Neural progenitor cell (in vitro differentiated cells): ENCODE results near the gene DUSP12. TPM values are rescaled to one million over a fixed set of nuclear protein-coding genes. Genes with fewer than 3 reads are reported as not detected.
"Not testable (repeated sequence)": the region's sequence is repeated elsewhere in the genome, so short reads cannot be mapped to it uniquely, and the experiment has no call there.

Source experiments
- DNase-seq: peaks from one replicate; pipeline ENCODE4 v3.0.0-alpha.2; 2016; ENCODE audit warnings: low spot score
- H2AFZ ChIP-seq: fragments of 200-600 bp; sonication (generic); replicated peaks from 2 replicates; pipeline ENCODE4 v1.6.1; 2016; ENCODE audit warnings: antibody characterized with exemption
- H3F3A ChIP-seq: fragments of 200-600 bp; sonication (generic); 2 replicates; pipeline ENCODE4 v1.6.1; 2016; ENCODE audit warnings: antibody characterized with exemption, low read depth
- H3K27ac ChIP-seq: fragments of 200-600 bp; sonication (generic); 2 replicates; pipeline ENCODE4 v1.5.1; 2016; ENCODE audit warnings: mild to moderate bottlenecking
- H3K27me3 ChIP-seq: fragments of 200-600 bp; sonication (generic); 2 replicates; pipeline ENCODE4 v1.6.1; 2016; ENCODE audit warnings: mild to moderate bottlenecking, moderate library complexity
- H3K36me3 ChIP-seq: fragments of 200-600 bp; sonication (generic); 2 replicates; pipeline ENCODE4 v1.5.1; 2016
- H3K4me1 ChIP-seq: fragments of 200-600 bp; sonication (generic); 2 replicates; pipeline ENCODE4 v1.6.1; 2016; ENCODE audit warnings: mixed run types
- H3K4me2 ChIP-seq: fragments of 200-600 bp; sonication (generic); 2 replicates; pipeline ENCODE4 v1.6.1; 2016
- H3K4me3 ChIP-seq: fragments of 200-600 bp; sonication (generic); 2 replicates; pipeline ENCODE4 v1.5.1; 2016
- H3K79me2 ChIP-seq: fragments of 200-600 bp; sonication (generic); 2 replicates; pipeline ENCODE4 v1.6.1; 2016; ENCODE audit warnings: low read depth
- H3K9ac ChIP-seq: fragments of 200-600 bp; sonication (generic); 2 replicates; pipeline ENCODE4 v1.6.1; 2016
- H3K9me3 ChIP-seq: fragments of 200-600 bp; sonication (generic); 2 replicates; pipeline ENCODE4 v1.5.1; 2016; ENCODE audit warnings: low read depth
- H4K20me1 ChIP-seq: fragments of 200-600 bp; sonication (generic); 2 replicates; pipeline ENCODE4 v1.6.1; 2016; ENCODE audit warnings: low read depth
- H3K27ac Mint-ChIP-seq: 3 replicates; pipeline ENCODE4 v1.8.0; 2021; ENCODE audit warnings: mixed read lengths
- H3K27me3 Mint-ChIP-seq: 2 replicates; pipeline ENCODE4 v1.8.0; 2022; ENCODE audit warnings: low read depth, mild to moderate bottlenecking, inconsistent platforms, moderate library complexity, mixed read lengths; ENCODE audit not compliant: insufficient read depth
- H3K36me3 Mint-ChIP-seq: 3 replicates; pipeline ENCODE4 v1.8.0; 2021; ENCODE audit warnings: mixed read lengths
- H3K4me1 Mint-ChIP-seq: 3 replicates; pipeline ENCODE4 v1.8.0; 2021; ENCODE audit warnings: mixed read lengths
- H3K4me3 Mint-ChIP-seq: 3 replicates; pipeline ENCODE4 v1.8.0; 2021; ENCODE audit warnings: mild to moderate bottlenecking, moderate library complexity, mixed read lengths
- H3K9me3 Mint-ChIP-seq: 3 replicates; pipeline ENCODE4 v1.8.0; 2020; ENCODE audit warnings: mixed read lengths
- CTCF ChIP-seq: fragments of 200-600 bp; sonication (generic); IDR thresholded peaks from 2 replicates; pipeline ENCODE4 v1.5.1; 2017; ENCODE audit warnings: antibody characterized with exemption, mild to moderate bottlenecking
- EZH2 ChIP-seq: fragments of 200-600 bp; sonication (generic); IDR thresholded peaks from 2 replicates; pipeline ENCODE4 v1.6.1; 2017; ENCODE audit warnings: antibody characterized with exemption, mild to moderate bottlenecking, moderate library complexity
- EZH2phosphoT487 ChIP-seq: fragments of 200-600 bp; sonication (generic); IDR thresholded peaks from 2 replicates; pipeline ENCODE4 v1.6.1; 2017; ENCODE audit warnings: antibody characterized with exemption
- total RNA-seq: library from RNA; depleted of rRNA; stranded (reverse); fragments of >200 nt; gene quantifications from 2 replicates; pipeline ENCODE4 v1.2.3, GENCODE V29; 2015; ENCODE audit warnings: low replicate concordance

Gene DUSP12
- total RNA-seq, 1 donor from 2014 or later = 81.1 TPM

- peaks cover 4% of the 10 kb centered on the region for H3K4me1 Mint-ChIP-seq
- H3K27ac Mint-ChIP-seq = no peak overlapping the region
- H3K36me3 Mint-ChIP-seq = no peaks in the 10 kb centered on the region
- H3K4me3 Mint-ChIP-seq = no peak overlapping the region
- no peaks in the 10 kb centered on the region for H3K79me2 ChIP-seq
- DNase-seq = no peak
- no peak overlapping the region for H2AFZ ChIP-seq
- H3K4me3 ChIP-seq = no peak overlapping the region
- H3K27me3 ChIP-seq = peaks cover 65% of the 10 kb centered on the region
- H3K4me1 ChIP-seq = peaks cover 5% of the 10 kb centered on the region
- H3K27me3 Mint-ChIP-seq = peaks cover 26% of the 10 kb centered on the region
- no peaks in the 10 kb centered on the region for H3K9me3 ChIP-seq
- no peaks in the 10 kb centered on the region for H4K20me1 ChIP-seq
- H3F3A ChIP-seq = peaks cover 6% of the 10 kb centered on the region
- TF ChIP-seq EZH2phosphoT487 = no peak
- TF ChIP-seq EZH2 = no peak
- no peak for TF ChIP-seq CTCF
- H3K4me2 ChIP-seq = no peak overlapping the region
- no peak overlapping the region for H3K27ac ChIP-seq
- no peaks in the 10 kb centered on the region for H3K36me3 ChIP-seq
- H3K9me3 Mint-ChIP-seq = no peaks in the 10 kb centered on the region
- no peak overlapping the region for H3K9ac ChIP-seq
Observed at GRCh38 chr1:161722406-161722805, 27.2 kb upstream of the DUSP12 start.

GRCh38 chr1:161723459-161724141 is 26.0 kb upstream of the DUSP12 start:
- no peak for DNase-seq
- no peak overlapping the region for H3K4me3 Mint-ChIP-seq
- Histone ChIP-seq H3K9ac (no peak overlapping the region), H3K79me2 (no peaks in the 10 kb centered on the region), H3K27ac (no peak overlapping the region), H3F3A (peaks cover 6% of the 10 kb centered on the region), H3K4me3 (no peak overlapping the region), H3K36me3 (no peaks in the 10 kb centered on the region), H4K20me1 (no peaks in the 10 kb centered on the region), H3K4me1 (peaks cover 5% of the 10 kb centered on the region), H3K9me3 (no peaks in the 10 kb centered on the region), H3K4me2 (no peak overlapping the region), H2AFZ (no peak overlapping the region), H3K27me3 (peaks cover 75% of the 10 kb centered on the region)
- H3K27me3 Mint-ChIP-seq = peaks cover 26% of the 10 kb centered on the region
- no peak for TF ChIP-seq EZH2phosphoT487
- TF ChIP-seq CTCF = no peak
- no peak for TF ChIP-seq EZH2
- H3K9me3 Mint-ChIP-seq = no peaks in the 10 kb centered on the region
- peaks cover 6% of the 10 kb centered on the region for H3K4me1 Mint-ChIP-seq
- no peak overlapping the region for H3K27ac Mint-ChIP-seq
- no peaks in the 10 kb centered on the region for H3K36me3 Mint-ChIP-seq

- H2AFZ ChIP-seq = peak overlapping the region; percentile 97
- H3K27me3 ChIP-seq = peaks cover 93% of the 10 kb centered on the region
- H3K4me2 ChIP-seq = peak overlapping the region; percentile 90
- not testable (repeated sequence) for H3K9me3 Mint-ChIP-seq, H3K36me3 ChIP-seq, H3F3A ChIP-seq, H3K79me2 ChIP-seq, H3K9ac ChIP-seq, DNase-seq, H3K27ac Mint-ChIP-seq, H3K4me1 Mint-ChIP-seq, H3K36me3 Mint-ChIP-seq, H4K20me1 ChIP-seq, H3K4me1 ChIP-seq, H3K9me3 ChIP-seq, H3K27ac ChIP-seq
- peak overlapping the region; percentile 54 for H3K4me3 ChIP-seq
- peaks cover 26% of the 10 kb centered on the region for H3K27me3 Mint-ChIP-seq
- H3K4me3 Mint-ChIP-seq = peak overlapping the region; percentile 93
Observed at GRCh38 chr1:161725258-161725907, 24.2 kb upstream of the DUSP12 start.

GRCh38 chr1:161725908-161726472 is 23.6 kb upstream of the DUSP12 start:
- no peak overlapping the region for H3K9ac ChIP-seq
- no peaks in the 10 kb centered on the region for H3K36me3 ChIP-seq
- H3K4me1 ChIP-seq = peaks cover 5% of the 10 kb centered on the region
- Mint-ChIP-seq H3K27me3 (peaks cover 23% of the 10 kb centered on the region), H3K4me1 (peaks cover 6% of the 10 kb centered on the region), H3K27ac (peak overlapping the region; percentile 78), H3K4me3 (peak overlapping the region; percentile 93), H3K9me3 (no peaks in the 10 kb centered on the region), H3K36me3 (no peaks in the 10 kb centered on the region)
- H3K27me3 ChIP-seq = peaks cover 94% of the 10 kb centered on the region
- H3K4me2 ChIP-seq = peak overlapping the region; percentile 90
- peaks cover 6% of the 10 kb centered on the region for H3F3A ChIP-seq
- TF ChIP-seq EZH2 = peak; percentile 70
- TF ChIP-seq EZH2phosphoT487 = peak; percentile 58
- TF ChIP-seq CTCF = peak; percentile 44
- no peaks in the 10 kb centered on the region for H3K9me3 ChIP-seq
- no peak overlapping the region for H3K27ac ChIP-seq
- H4K20me1 ChIP-seq = no peaks in the 10 kb centered on the region
- peak overlapping the region; percentile 97 for H2AFZ ChIP-seq
- H3K4me3 ChIP-seq = peak overlapping the region; percentile 54
- peak; percentile 71 for DNase-seq
- no peaks in the 10 kb centered on the region for H3K79me2 ChIP-seq
